Tongue (tissue), 3 donors: ENCODE results near the gene SSH3. TPM values are rescaled to one million over a fixed set of nuclear protein-coding genes. Genes with fewer than 3 reads are reported as not detected.

Experiments
- DNase-seq: peaks from one replicate; pipeline ENCODE4 v3.0.0-alpha.2; 2015
- small RNA-seq: library from RNA; depleted of rRNA; stranded (forward); fragments of <200 nt; gene quantifications from one replicate; pipeline ENCODE3, GENCODE V24; 2014; ENCODE audit warnings: low replicate concordance
- total RNA-seq: library from RNA; depleted of rRNA; stranded (reverse); fragments of >200 nt; gene quantifications from one replicate; pipeline ENCODE4 v1.2.3, GENCODE V29; 2014

The SSH3 gene
- total RNA-seq, 1 donor from 2014 or later = 35.6 TPM

DNA sequence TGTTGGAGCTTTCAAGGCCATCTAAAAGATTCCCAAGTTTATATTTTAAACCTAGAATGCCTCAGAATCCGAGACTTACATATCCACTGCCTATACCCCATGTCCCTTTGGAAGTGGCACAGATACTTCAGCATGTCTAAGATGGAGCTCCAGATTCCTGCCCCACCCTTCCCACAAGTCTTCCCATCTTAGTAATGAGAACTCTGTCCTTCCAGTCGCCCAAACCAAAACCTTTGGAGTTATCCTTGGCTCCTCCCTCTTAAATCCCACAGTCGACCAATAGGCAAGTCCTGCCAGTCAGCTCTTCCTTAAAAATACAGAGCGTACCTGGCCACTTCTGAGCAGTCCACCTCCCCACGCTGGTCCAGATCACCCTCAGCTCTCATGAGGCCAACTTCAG lies 45.7 kb downstream of the SSH3 start:
- no peak for DNase-seq

GRCh38 chr11:67349457-67349856 lies 46.1 kb downstream of the SSH3 start:
- no peak for DNase-seq

DNA sequence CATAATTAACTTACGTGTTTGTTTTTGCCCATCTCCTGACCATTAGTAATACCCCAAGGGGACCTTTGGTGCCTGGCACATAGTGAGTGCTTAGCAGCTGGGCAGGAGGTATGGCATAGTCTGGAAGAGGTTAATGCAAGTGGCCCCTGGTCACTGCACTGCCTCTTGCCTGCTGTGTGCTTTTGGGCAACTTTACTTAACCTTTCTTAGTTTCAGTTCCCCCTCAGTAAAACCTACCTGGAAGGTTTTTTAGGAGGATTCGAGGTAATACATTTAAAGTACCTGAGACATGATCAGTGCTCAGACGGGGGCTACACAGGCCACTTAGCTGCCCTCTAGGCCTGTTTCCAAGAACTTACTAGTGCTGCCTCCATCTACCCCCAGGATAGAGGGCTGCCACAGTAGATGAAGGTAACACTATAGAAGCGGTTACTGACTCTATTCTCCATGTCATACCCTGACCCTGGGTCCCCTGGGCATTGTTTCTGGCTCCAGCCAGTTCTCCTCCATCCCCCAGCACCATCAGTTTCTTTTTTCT lies 46.7 kb downstream of the SSH3 start:
- DNase-seq = no peak

- DNase-seq = peak; percentile 90
Observed at GRCh38 chr11:67351275-67352005, 48.1 kb downstream of the SSH3 start.

- DNase-seq = no peak
Observed at GRCh38 chr11:67352546-67353316, 49.4 kb downstream of the SSH3 start.

GRCh38 chr11:67353317-67354074 lies 50.2 kb downstream of the SSH3 start, which contains the start of gene POLD4:
TSS of gene POLD4 (minus strand) at chr11:67353546. CDS start at chr11:67353399, 147 bp downstream.
- DNase-seq = peak; percentile 98

- no peak for DNase-seq
Observed at GRCh38 chr11:67354075-67355022, 51.0 kb downstream of the SSH3 start.

GRCh38 chr11:67355023-67355793 lies 51.9 kb downstream of the SSH3 start:
- peak; percentile 71 for DNase-seq

DNA sequence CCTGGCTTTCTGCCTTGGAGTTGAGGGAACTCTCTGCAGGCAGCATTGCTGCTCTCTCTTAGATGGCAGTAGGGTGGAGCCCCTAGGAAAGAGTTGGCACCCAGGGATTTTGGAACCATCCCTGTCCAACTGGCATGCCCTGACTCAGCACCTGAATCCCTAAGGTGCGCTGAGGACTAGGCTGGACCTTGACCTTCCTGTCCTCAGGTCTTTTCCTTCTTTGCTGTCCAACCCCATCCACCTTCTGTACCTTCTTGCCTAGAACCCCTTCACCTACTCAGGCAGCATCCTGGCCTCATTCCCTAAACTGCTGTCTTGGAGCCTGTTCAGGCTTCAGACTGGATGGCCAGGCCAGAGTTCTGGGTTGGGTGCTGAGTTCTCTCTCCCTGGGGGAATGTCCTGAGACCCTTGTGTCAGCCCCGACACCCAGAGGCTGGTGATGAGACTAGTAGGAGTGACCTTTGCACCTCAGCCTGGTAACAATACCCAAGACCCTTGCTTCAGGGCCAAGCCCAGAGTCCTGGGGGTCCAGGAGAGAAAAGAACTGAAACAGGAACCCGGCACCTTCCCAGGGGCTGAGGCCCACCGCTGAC lies 52.6 kb downstream of the SSH3 start:
- no peak for DNase-seq

DNA sequence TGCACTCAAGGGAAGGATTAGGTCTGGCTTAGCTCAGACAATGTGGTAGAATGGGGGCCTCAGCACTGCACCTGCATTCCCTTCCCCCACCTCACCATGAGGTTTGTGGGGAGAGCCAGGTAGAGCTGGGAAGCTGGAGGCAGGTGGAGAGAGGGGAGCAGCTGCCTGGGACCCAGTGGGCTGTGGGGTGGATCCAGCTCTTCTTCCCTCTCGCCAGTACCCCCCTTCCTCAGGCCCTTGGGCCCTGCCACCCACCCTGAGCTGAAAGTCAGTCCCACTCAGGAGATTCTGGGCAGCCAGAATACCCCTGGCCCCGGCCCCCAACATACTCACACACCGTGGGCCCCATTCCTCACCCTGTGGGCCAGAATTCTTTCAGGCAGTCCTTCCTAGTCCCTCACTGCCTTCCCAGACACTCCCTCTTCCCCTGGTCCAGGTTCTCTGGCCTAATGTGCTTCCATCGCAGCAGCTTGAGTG lies 53.1 kb downstream of the SSH3 start:
- DNase-seq = no peak

- peak; percentile 88 for DNase-seq
Observed at GRCh38 chr11:67356864-67357561, 53.7 kb downstream of the SSH3 start.

DNA sequence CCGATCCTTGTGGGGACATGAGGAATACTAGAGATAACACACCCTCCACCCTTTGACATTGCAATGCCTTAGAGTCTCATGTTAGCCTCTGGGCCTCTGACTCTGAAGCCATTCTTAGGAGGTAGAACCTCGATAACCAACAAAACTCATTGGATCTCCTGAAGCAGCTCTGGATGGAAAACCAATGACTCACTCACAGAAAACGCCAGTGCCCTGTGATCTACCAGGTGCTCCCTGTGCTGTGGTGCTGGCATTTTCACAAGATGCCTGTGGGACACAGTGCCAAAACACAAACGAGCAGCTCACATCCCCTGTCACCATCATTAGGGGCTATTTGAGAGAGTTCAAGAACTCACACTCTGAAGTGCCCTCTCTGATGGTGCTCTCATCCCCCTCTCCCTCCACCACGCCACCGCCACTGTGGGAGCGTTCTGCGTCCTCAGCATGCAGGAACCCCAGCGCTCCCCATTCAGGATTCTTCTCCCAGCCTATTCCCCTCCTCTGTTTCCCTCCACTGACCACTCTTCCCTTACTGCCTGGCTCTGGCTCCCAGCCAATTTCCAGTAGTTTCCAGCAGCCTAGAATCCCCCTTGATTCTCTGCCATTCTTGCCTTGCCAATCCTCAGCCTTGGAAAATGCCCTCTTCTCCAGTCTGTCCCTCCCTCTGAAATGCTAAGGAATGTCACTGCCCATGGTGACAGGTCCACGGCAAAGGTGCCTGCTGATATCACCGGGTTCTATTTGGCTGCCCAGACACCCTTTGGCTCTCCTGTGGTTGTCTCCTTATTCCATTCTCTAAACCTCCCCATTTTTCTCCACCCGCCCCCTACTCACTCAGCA lies 54.7 kb downstream of the SSH3 start:
- DNase-seq = no peak

Small RNAs within 50 kb of the gene (small RNA-seq; reads per million reads assigned to genes)
- gene RN7SKP239 = not detected

Other genes starting within 250 kb of the SSH3 start
- 14.4 TPM for gene RHOD, start 246.7 kb upstream of the SSH3 start, total RNA-seq
- 84.7 TPM for gene KDM2A, start 184.3 kb upstream of the SSH3 start, total RNA-seq
- gene GRK2, start 37.1 kb upstream of the SSH3 start, total RNA-seq = 47.8 TPM
- 36.9 TPM for gene ANKRD13D, start 14.2 kb upstream of the SSH3 start, total RNA-seq
- gene POLD4, start 50.0 kb downstream of the SSH3 start, total RNA-seq = 20.1 TPM
- gene CLCF1, start 70.1 kb downstream of the SSH3 start, total RNA-seq = 5.3 TPM
- 13.3 TPM for gene RAD9A, start 88.5 kb downstream of the SSH3 start, total RNA-seq
- 121 TPM for gene PPP1CA, start 98.3 kb downstream of the SSH3 start, total RNA-seq
- gene TBC1D10C, start 100.6 kb downstream of the SSH3 start, total RNA-seq = 1.0 TPM
- 39.0 TPM for gene CARNS1, start 112.1 kb downstream of the SSH3 start, total RNA-seq
- 65.2 TPM for gene RPS6KB2, start 125.0 kb downstream of the SSH3 start, total RNA-seq
- 1.2 TPM for gene PTPRCAP, start 134.2 kb downstream of the SSH3 start, total RNA-seq
- gene CORO1B, start 139.9 kb downstream of the SSH3 start, total RNA-seq = 45.0 TPM
- gene GPR152, start 149.2 kb downstream of the SSH3 start, total RNA-seq = not detected
- gene CABP4, start 151.8 kb downstream of the SSH3 start, total RNA-seq = 1.1 TPM
- 83.5 TPM for gene TMEM134, start 165.7 kb downstream of the SSH3 start, total RNA-seq
- gene AIP, start 179.5 kb downstream of the SSH3 start, total RNA-seq = 42.2 TPM
- gene PITPNM1, start 201.8 kb downstream of the SSH3 start, total RNA-seq = 17.1 TPM
- 10.3 TPM for gene CDK2AP2, start 204.6 kb downstream of the SSH3 start, total RNA-seq
- gene CABP2, start 219.9 kb downstream of the SSH3 start, total RNA-seq = not detected